ENCODE results near the gene EYA2.
"Not testable (repeated sequence)": the region's sequence is repeated elsewhere in the genome, so short reads cannot be mapped to it uniquely, and the experiment has no call there.

Gene EYA2

GRCh38 chr20:47204008-47204849, 309.6 kb downstream of the EYA2 start:
- H3K36me3 ChIP-seq (ENCODE audit: control insufficient read depth, insufficient read depth, low read length) = peaks cover 6% of the 10 kb centered on the region
- no peak overlapping the region for H3K4me3 ChIP-seq (ENCODE audit: low read depth, low read length)
- H3K9me3 ChIP-seq (ENCODE audit: control insufficient read depth, insufficient read depth, low read length) = no peaks in the 10 kb centered on the region
- H3K9ac ChIP-seq (ENCODE audit: low read depth, low read length) = no peak overlapping the region
- no peaks in the 10 kb centered on the region for H3K27me3 ChIP-seq (ENCODE audit: control insufficient read depth, insufficient read depth, low read length)
- peaks cover 14% of the 10 kb centered on the region for H3K4me1 ChIP-seq (ENCODE audit: control insufficient read depth, insufficient read depth, low read length)

GRCh38 chr20:47204850-47205122, 310.1 kb downstream of the EYA2 start:
- Histone ChIP-seq H3K4me1 (ENCODE audit: control insufficient read depth, insufficient read depth, low read length) (peaks cover 14% of the 10 kb centered on the region), H3K36me3 (ENCODE audit: control insufficient read depth, insufficient read depth, low read length) (peaks cover 11% of the 10 kb centered on the region)
- not testable (repeated sequence) for H3K9me3 ChIP-seq (ENCODE audit: control insufficient read depth, insufficient read depth, low read length); H3K27me3 ChIP-seq (ENCODE audit: control insufficient read depth, insufficient read depth, low read length); H3K9ac ChIP-seq (ENCODE audit: low read depth, low read length); H3K4me3 ChIP-seq (ENCODE audit: low read depth, low read length)

GRCh38 chr20:47205577-47206123, 311.0 kb downstream of the EYA2 start:
- Histone ChIP-seq H3K9ac (ENCODE audit: low read depth, low read length) (no peak overlapping the region), H3K36me3 (ENCODE audit: control insufficient read depth, insufficient read depth, low read length) (peaks cover 19% of the 10 kb centered on the region), H3K27me3 (ENCODE audit: control insufficient read depth, insufficient read depth, low read length) (no peaks in the 10 kb centered on the region), H3K9me3 (ENCODE audit: control insufficient read depth, insufficient read depth, low read length) (no peaks in the 10 kb centered on the region), H3K4me3 (ENCODE audit: low read depth, low read length) (no peak overlapping the region), H3K4me1 (ENCODE audit: control insufficient read depth, insufficient read depth, low read length) (peaks cover 14% of the 10 kb centered on the region)

- H3K9ac ChIP-seq (ENCODE audit: low read depth, low read length); H3K9me3 ChIP-seq (ENCODE audit: control insufficient read depth, insufficient read depth, low read length); H3K4me3 ChIP-seq (ENCODE audit: low read depth, low read length); H3K27me3 ChIP-seq (ENCODE audit: control insufficient read depth, insufficient read depth, low read length): not testable (repeated sequence)
- peaks cover 14% of the 10 kb centered on the region for H3K4me1 ChIP-seq (ENCODE audit: control insufficient read depth, insufficient read depth, low read length)
- H3K36me3 ChIP-seq (ENCODE audit: control insufficient read depth, insufficient read depth, low read length) = peaks cover 28% of the 10 kb centered on the region
These were observed 311.9 kb downstream of the EYA2 start for GRCh38 chr20:47206552-47206951.

DNA sequence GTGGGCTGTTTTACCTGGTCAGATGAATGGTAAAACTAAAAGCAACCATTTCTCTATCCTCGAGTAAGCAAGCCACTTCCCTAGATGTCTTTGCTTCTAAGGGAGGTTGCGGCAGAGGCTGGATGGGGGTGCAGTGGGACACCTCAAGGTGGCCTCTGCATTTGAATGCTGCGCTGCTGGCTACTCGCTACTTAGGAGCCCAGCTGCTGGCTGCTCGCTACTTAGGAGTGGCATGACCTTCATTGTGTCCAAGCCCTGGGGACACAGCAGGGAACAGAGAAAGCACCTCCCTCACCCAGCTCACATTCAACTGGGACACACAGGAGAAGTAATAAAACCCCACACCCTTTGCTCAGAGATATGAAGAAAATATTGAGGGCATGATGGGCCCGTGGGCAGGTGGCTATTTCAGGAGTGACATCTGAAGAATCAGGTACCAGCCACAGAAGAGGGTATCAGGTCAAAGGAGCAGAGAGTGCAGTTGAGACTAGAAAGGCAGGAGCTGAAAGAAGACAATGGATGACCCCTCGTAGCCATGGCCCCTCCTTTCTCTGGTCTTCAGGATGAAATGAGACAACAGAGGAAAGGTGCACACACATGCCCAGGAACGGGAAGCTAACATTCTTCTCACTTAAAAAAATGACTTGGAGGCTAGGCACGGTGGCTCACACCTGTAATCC, 312.5 kb downstream of the EYA2 start:
- Histone ChIP-seq H3K9ac (ENCODE audit: low read depth, low read length) (no peak overlapping the region), H3K4me1 (ENCODE audit: control insufficient read depth, insufficient read depth, low read length) (peaks cover 14% of the 10 kb centered on the region), H3K27me3 (ENCODE audit: control insufficient read depth, insufficient read depth, low read length) (no peaks in the 10 kb centered on the region), H3K36me3 (ENCODE audit: control insufficient read depth, insufficient read depth, low read length) (peaks cover 34% of the 10 kb centered on the region), H3K9me3 (ENCODE audit: control insufficient read depth, insufficient read depth, low read length) (no peaks in the 10 kb centered on the region), H3K4me3 (ENCODE audit: low read depth, low read length) (no peak overlapping the region)

- Histone ChIP-seq H3K36me3 (ENCODE audit: control insufficient read depth, insufficient read depth, low read length) (peaks cover 43% of the 10 kb centered on the region), H3K9ac (ENCODE audit: low read depth, low read length) (no peak overlapping the region), H3K9me3 (ENCODE audit: control insufficient read depth, insufficient read depth, low read length) (no peaks in the 10 kb centered on the region), H3K27me3 (ENCODE audit: control insufficient read depth, insufficient read depth, low read length) (no peaks in the 10 kb centered on the region), H3K4me3 (ENCODE audit: low read depth, low read length) (no peak overlapping the region), H3K4me1 (ENCODE audit: control insufficient read depth, insufficient read depth, low read length) (peaks cover 14% of the 10 kb centered on the region)
These were observed 314.0 kb downstream of the EYA2 start for GRCh38 chr20:47208534-47209174.

DNA sequence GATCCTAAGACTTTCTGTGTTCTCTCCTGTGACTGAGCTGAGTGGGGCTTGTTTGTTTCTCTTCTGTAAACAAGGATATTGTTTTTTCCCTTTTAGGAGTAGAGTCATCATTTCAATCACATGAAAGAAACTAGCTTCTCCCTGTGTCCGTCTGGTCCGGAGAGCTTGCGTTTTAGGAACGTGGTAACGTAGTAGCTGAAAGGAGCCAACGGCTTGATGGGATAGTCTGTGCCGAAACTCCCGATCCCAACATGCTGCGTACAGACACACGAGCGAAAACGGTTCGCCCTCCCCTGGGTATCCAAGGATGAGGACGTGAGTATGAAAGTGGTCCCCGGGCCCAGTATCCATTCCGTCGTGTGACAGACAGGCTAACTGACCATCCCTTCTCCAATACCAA, 315.3 kb downstream of the EYA2 start:
- Histone ChIP-seq H3K27me3 (ENCODE audit: control insufficient read depth, insufficient read depth, low read length) (no peaks in the 10 kb centered on the region), H3K9ac (ENCODE audit: low read depth, low read length) (no peak overlapping the region), H3K9me3 (ENCODE audit: control insufficient read depth, insufficient read depth, low read length) (no peaks in the 10 kb centered on the region), H3K36me3 (ENCODE audit: control insufficient read depth, insufficient read depth, low read length) (peaks cover 46% of the 10 kb centered on the region), H3K4me3 (ENCODE audit: low read depth, low read length) (no peak overlapping the region), H3K4me1 (ENCODE audit: control insufficient read depth, insufficient read depth, low read length) (peaks cover 14% of the 10 kb centered on the region)

GRCh38 chr20:47210470-47210869, 315.8 kb downstream of the EYA2 start:
- Histone ChIP-seq H3K36me3 (ENCODE audit: control insufficient read depth, insufficient read depth, low read length) (peaks cover 47% of the 10 kb centered on the region), H3K4me1 (ENCODE audit: control insufficient read depth, insufficient read depth, low read length) (peaks cover 12% of the 10 kb centered on the region), H3K9me3 (ENCODE audit: control insufficient read depth, insufficient read depth, low read length) (no peaks in the 10 kb centered on the region), H3K27me3 (ENCODE audit: control insufficient read depth, insufficient read depth, low read length) (no peaks in the 10 kb centered on the region), H3K4me3 (ENCODE audit: low read depth, low read length) (no peak overlapping the region), H3K9ac (ENCODE audit: low read depth, low read length) (no peak overlapping the region)

GRCh38 chr20:47211036-47211435, 316.4 kb downstream of the EYA2 start:
- Histone ChIP-seq H3K9ac (ENCODE audit: low read depth, low read length) (no peak overlapping the region), H3K4me1 (ENCODE audit: control insufficient read depth, insufficient read depth, low read length) (peaks cover 7% of the 10 kb centered on the region), H3K4me3 (ENCODE audit: low read depth, low read length) (no peak overlapping the region), H3K27me3 (ENCODE audit: control insufficient read depth, insufficient read depth, low read length) (no peaks in the 10 kb centered on the region), H3K9me3 (ENCODE audit: control insufficient read depth, insufficient read depth, low read length) (no peaks in the 10 kb centered on the region), H3K36me3 (ENCODE audit: control insufficient read depth, insufficient read depth, low read length) (peaks cover 52% of the 10 kb centered on the region)

DNA sequence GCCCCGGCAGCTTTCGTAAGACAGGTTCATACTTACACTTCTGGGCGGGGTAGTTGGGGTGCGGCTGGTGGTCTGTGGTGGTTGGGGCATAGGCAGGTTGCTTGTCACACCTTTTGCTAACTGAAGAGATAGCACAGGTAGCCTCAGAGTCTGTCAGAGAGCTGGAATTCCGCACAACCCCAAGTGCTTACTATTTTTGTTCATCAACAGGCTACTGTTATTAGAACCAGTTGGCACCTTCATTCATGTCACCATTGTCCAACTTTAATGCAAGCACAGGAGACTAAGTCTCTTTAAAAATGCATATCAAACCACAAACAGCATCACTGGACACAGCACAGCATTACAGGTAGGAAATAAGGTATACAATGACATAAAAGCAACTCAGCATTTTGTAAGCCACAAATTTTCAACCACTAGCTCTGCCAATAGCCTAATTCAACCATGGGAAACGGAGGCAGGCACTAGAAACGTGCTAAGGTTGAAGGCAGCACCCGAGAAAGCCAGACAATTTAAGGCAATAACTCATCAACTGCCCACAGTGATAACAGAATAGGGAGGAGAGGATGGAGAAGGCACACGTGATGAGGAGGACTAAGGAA, 318.1 kb downstream of the EYA2 start:
- Histone ChIP-seq H3K27me3 (ENCODE audit: control insufficient read depth, insufficient read depth, low read length) (no peaks in the 10 kb centered on the region), H3K4me1 (ENCODE audit: control insufficient read depth, insufficient read depth, low read length) (no peaks in the 10 kb centered on the region), H3K36me3 (ENCODE audit: control insufficient read depth, insufficient read depth, low read length) (peaks cover 59% of the 10 kb centered on the region), H3K9ac (ENCODE audit: low read depth, low read length) (no peak overlapping the region), H3K4me3 (ENCODE audit: low read depth, low read length) (no peak overlapping the region), H3K9me3 (ENCODE audit: control insufficient read depth, insufficient read depth, low read length) (no peaks in the 10 kb centered on the region)

DNA sequence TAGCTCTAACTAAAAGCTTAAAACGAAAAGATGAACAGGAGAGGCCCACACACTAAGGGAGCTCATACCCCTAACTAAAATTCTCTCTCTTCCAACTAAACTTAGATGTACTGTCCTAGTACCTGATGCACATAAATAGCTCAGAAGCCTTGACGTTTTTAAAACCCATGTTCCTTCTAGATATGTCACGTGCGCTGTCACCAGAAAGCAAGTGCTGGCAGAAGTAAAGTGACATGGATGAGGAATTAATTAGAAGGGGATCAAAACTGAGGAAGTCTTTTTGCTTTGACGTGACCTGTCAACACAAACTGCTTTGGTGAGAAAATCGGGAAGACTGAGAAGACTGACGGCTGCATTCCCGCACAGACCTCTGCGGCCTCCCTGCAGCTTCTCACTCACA, 319.3 kb downstream of the EYA2 start:
- Histone ChIP-seq H3K9me3 (ENCODE audit: control insufficient read depth, insufficient read depth, low read length) (no peaks in the 10 kb centered on the region), H3K4me1 (ENCODE audit: control insufficient read depth, insufficient read depth, low read length) (no peaks in the 10 kb centered on the region), H3K4me3 (ENCODE audit: low read depth, low read length) (no peak overlapping the region), H3K36me3 (ENCODE audit: control insufficient read depth, insufficient read depth, low read length) (peaks cover 61% of the 10 kb centered on the region), H3K27me3 (ENCODE audit: control insufficient read depth, insufficient read depth, low read length) (no peaks in the 10 kb centered on the region), H3K9ac (ENCODE audit: low read depth, low read length) (no peak overlapping the region)
